ENCODE data around the gene LRIT1.

LRIT1 gene

DNA sequence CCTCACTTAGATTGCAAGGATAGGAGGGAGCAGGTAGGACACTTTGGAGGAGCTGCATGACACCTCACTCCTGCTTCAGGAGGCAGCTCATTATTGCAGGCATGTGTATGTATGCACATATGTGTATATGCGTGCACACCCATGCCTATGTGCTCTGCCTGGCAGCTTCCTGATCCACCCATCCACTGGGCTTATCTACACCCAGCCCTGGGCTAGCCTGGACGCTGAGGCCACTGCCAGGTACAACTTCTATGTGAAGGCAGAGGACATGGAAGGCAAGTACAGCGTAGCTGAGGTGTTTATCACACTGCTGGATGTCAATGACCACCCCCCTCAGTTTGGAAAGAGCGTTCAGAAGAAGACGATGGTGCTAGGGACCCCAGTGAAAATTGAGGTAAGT, 29.3 kb downstream of the LRIT1 start:
- no peak for TF ChIP-seq GATA3 (IDR thresholded peaks at IDR 0.05; ENCODE audit: low read depth, low read length)
- TF ChIP-seq GATA2 (IDR thresholded peaks at IDR 0.05; ENCODE audit: low read depth, low read length): no peak

DNA sequence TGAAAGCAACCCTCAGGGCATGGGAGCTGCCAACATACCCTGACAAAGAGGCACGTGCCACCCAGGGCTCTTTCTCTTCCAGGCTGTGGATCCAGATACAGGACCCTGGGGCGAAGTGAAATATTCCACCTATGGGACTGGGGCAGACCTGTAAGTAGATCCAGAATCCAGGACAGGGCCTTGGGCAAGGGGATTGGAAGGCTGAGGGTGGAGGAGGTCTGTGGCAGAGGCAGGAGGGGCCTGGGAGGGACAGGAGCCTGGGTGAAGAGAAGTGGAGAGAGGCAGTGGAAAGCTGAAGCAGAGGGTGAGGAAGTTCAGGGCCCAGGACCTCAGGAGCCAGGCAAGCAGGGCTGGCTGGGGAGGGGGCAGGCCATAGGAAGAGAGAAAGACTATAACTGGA, 29.8 kb downstream of the LRIT1 start:
- TF ChIP-seq GATA3 (IDR thresholded peaks at IDR 0.05; ENCODE audit: low read depth, low read length) (no peak), GATA2 (IDR thresholded peaks at IDR 0.05; ENCODE audit: low read depth, low read length) (no peak)

DNA sequence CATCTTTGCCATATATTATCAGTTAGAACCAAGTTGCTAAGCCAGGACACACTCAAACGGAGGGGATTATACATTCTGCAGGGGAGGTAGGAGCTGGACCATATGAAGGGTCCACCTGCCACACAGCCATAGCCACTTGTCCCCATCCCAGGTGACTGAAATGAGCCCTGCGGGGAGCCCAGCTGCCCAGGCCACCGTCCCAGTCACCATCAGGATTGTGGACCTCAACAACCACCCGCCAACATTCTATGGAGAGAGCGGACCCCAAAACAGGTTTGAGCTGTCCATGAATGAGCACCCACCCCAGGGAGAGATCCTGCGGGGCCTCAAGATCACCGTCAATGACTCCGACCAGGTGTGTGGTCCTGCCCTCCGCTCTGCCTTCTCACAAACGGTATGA, 33.3 kb downstream of the LRIT1 start:
- TF ChIP-seq GATA2 (IDR thresholded peaks at IDR 0.05; ENCODE audit: low read depth, low read length) (no peak), GATA3 (IDR thresholded peaks at IDR 0.05; ENCODE audit: low read depth, low read length) (no peak)

DNA sequence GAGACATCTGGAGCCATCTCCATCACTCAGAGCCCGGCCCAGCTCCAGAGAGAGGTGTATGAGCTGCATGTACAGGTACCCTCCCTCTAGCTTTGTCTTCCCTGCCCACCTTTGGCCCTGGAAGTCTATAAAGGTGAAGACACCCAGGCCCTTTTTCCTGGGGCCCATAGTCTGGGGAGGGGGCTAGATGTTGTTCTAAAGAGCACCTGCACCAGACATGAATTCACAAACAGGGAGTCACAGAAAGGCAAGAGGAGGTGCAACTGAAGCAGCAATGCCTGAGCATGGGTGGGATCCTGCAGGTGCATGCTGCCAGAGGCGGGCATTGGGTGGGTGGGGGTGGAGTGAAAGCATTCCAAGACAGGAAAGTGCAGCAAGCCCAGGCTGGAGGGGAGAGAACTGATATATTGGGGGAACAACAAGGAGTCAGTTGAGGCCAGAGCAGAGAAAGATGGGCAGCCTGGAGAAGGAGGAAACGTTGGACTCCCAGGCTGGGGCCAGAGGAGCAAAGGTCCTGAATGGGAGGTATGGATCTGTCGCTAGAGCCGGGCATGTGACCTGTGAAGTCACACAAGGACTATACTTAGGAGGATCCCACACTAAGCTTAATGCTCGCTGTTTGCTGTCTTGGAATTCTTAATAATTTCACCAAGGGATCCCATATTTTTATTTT, 35.4 kb downstream of the LRIT1 start:
- TF ChIP-seq GATA2 (IDR thresholded peaks at IDR 0.05; ENCODE audit: low read depth, low read length) (no peak), GATA3 (IDR thresholded peaks at IDR 0.05; ENCODE audit: low read depth, low read length) (no peak)

DNA sequence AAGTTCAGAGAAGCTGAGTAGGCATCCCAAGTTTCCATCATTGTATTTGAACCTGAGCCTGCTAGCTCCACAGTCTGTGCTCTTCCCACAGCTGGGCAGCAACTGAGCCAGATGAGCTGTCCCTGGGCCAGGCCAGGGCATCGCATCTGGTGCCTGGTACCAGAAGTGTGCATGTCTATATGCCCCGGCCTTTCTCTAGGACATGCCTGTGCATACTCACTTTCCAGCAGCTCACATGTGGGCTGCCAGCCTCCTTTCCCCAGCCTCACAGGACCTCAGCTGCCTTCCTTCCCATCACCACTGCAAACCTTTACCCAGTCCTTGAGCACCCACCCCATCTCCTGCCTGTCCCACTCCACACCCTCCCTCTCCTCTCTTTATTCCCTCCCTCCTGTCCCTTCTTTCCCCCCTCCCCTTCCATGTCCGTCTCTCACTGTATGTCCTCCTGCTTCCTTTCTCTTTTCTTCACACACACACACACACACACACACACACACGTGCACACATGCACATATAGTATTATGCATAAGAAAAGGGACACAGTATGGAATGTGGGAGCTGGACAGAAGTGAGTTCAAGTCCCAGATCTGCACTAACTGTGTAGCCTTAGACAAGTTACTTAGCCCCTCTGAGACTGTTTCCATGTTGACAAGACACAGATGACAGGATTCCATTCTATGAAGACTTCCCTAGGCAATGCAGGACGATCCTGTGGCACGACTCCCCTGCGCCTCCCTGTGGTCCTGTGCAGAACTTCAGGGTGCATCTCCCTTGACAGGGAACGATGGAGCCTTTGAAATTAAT, 36.1 kb downstream of the LRIT1 start:
- no peak for TF ChIP-seq GATA2 (IDR thresholded peaks at IDR 0.05; ENCODE audit: low read depth, low read length)

DNA sequence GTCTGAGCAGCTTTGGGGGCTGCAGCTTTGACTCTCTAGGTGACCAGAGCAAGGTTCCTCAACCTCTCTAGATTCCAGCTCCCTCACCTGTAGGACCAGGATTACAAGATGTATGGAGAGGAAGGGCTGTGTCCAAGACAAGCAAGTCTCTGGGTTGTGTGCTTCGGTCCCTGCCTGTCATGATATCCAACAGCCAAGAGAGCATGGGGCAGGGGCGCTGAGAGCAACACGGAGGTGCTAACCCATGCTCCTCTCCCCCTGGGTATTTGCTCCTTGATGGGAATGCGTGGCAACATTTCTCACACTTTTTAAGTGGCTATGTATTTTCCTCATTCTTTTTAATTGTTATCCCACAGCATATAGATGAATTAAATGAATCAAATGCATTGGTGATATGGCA, 36.7 kb downstream of the LRIT1 start:
- TF ChIP-seq GATA3 (IDR thresholded peaks at IDR 0.05; ENCODE audit: low read depth, low read length): no peak
- TF ChIP-seq GATA2 (IDR thresholded peaks at IDR 0.05; ENCODE audit: low read depth, low read length): no peak

DNA sequence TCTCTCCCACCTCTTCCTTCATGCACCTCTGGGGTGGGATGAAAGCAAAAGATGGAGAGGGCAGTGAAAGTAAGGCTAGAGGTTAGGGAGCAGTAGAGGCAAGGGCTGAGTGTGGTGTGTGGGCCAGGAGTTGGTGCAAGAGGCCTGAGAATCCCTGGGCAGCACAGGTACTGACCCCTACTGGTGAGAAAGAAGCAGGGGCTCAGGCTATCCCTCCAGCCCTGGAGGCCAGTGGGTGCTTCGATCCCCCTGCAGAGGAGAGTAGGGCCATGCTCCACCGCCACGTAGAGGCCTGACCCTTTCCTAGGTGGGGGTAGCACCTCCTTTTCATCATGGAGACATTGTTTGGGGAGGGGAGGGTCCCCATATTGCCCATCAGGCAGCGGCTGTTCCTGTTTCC, 37.2 kb downstream of the LRIT1 start:
- TF ChIP-seq GATA3 (IDR thresholded peaks at IDR 0.05; ENCODE audit: low read depth, low read length): no peak
- no peak for TF ChIP-seq GATA2 (IDR thresholded peaks at IDR 0.05; ENCODE audit: low read depth, low read length)

DNA sequence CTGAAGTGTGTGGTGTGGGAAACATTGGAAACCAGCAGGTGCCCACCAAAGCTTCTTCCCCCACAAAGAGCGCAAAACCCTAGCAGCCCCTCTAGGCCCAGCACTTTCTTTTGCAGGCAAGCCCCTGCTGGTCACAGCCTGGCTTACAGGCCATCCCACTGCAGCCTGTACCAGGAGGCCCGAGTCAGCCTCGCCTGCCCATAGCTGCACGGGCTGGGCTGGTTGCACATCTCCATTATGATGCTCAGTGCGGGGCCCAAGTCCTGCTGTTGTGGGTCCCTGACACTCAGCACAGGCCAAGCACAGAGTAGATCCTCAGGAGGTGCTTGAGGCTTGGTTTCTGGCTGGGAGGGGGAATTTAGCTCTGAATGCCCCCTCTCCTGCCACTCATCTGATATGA, 39.0 kb downstream of the LRIT1 start:
- TF ChIP-seq GATA2 (IDR thresholded peaks at IDR 0.05; ENCODE audit: low read depth, low read length) (no peak), GATA3 (IDR thresholded peaks at IDR 0.05; ENCODE audit: low read depth, low read length) (no peak)

DNA sequence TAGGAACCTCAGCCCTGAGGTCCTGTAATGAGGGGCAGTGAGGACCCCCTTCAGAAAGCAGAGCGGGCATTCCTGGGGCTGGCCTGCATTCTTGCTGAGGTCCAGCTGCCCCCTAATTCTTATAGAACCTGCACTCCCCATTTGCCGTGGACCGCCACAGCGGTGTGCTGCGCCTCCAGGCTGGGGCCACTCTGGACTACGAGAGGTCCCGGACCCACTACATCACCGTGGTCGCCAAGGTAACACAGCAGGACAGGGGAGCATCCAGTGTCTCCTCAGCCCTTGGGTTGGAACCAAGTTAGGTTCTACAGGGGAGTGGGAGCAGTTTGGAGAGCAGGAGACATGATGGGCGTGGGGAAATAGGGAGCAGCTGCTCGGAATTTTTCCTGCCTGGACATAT, 39.7 kb downstream of the LRIT1 start:
- TF ChIP-seq GATA2 (IDR thresholded peaks at IDR 0.05; ENCODE audit: low read depth, low read length): no peak

DNA sequence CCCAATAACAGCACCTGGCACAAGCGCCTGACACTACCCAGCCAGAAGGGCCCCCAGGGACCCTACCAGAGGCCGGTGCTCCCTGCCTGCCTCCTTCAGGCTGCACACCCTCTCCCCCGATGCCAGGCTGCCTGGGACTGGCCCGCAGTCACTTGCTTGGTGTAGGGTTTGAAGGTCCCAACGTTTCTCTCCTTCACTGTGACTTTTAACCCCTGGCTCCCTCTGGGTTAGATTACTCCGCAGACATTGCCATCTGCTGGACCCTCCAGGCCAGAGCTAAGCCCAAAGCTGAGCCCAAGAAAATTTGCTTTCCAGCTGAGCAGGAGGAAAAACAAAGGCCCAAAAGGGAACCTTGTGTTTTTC, 40.1 kb downstream of the LRIT1 start:
- no peak for TF ChIP-seq GATA2 (IDR thresholded peaks at IDR 0.05; ENCODE audit: low read depth, low read length)
- no peak for TF ChIP-seq GATA3 (IDR thresholded peaks at IDR 0.05; ENCODE audit: low read depth, low read length)

DNA sequence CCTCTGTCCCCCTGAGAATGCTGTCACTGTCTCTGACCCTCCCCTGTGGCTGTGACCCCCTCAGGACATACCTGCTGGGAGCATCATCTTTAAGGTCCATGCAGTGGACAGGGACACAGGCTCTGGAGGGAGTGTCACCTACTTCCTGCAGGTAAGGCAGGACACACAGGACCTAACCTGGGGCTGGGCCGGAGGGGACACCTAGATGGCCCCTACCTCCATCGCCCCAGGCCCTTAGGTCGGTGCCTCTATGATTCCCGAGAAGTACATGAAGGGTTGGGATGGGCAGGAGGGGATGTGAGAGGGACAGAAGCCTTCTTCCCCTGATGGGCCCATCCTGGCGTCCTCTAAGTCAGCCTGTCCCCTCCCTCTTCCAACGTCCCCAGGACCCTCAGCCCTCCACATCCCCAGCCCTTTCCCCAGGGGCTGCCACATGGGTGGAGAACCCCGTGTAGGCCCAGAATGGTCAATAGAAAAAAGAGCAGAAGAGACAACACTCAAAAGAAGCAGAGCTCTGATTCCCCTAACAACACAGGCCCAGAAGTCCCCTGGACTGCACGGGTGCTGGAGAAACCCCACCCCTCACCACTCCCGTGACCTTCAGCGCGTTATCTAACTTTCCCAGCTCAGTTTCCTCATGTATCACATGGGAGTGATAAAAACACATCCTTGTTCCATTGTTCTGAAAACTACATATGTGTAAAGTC, 40.7 kb downstream of the LRIT1 start:
- TF ChIP-seq GATA2 (IDR thresholded peaks at IDR 0.05; ENCODE audit: low read depth, low read length) (no peak), GATA3 (IDR thresholded peaks at IDR 0.05; ENCODE audit: low read depth, low read length) (no peak)

DNA sequence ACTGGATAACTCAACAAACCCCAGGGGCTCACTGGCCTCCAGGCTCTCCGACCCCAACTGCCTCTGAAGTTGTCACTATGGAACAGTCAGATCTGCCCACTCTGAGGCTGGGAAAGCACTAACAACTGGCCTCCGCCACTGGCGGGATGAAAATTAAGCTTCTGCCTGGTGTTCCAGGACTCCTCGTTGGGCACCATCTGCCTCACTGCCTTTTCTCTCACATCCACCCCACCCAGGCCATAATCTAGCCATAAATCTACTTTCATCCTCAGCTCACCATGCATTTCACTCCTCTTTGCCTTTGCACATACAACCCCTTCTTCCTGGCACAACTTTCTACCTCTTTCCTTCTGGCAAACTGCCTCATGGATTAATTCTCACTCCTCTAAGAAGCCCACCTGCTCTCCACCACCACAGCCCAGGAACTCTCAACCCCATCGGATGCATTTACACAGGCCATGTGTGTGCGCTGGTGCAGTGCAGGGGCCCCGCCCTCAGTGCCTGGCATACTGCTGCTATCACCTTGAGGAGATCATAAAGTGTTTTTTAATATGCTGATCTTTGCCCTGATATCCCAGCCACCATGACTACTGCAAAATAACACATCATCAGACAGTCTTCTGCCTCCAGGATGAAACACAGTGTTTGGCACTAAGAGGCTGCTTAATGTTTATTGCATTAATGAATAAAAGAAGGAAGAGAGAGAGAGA, 43.0 kb downstream of the LRIT1 start:
- TF ChIP-seq GATA3 (IDR thresholded peaks at IDR 0.05; ENCODE audit: low read depth, low read length): no peak
- no peak for TF ChIP-seq GATA2 (IDR thresholded peaks at IDR 0.05; ENCODE audit: low read depth, low read length)

DNA sequence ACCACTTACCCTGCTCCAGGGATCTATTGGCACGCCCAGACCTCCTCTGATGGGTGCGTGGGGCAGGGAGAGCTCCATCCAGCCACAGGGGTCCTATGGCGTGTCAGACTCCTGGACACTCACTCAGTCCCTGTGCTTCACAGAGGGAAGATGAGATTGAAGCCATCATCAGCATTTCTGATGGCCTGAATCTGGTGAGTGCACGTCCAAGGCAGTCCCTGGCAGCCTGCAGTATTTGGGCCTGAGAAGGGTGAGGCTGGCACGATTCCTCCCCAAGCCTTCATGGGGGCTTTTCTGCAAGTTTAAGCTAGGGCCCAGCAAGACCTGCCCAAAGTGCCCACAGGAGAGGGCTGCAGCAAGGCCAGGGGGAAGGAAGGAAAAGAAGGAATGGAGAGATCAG, 43.7 kb downstream of the LRIT1 start:
- no peak for TF ChIP-seq GATA2 (IDR thresholded peaks at IDR 0.05; ENCODE audit: low read depth, low read length)
- TF ChIP-seq GATA3 (IDR thresholded peaks at IDR 0.05; ENCODE audit: low read depth, low read length): no peak

DNA sequence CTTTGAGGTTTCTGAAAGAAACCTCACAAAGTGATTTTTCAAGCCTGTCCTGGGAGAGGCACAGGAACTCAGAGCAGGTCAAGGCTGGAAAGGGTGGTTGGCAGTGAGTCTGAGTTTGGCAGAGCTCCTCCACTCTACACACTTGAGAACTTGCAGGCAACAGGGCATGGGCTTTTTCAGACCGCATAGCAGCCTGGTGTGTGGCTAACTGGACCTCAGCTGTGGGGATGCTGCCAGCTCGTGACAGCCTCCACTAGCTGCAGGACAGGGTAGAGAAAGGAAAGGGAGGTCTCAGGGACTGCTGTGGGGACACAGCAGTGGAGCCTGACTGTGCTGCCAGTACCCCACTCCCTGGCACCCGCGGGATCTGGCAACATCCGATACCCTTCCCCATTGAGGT, 44.4 kb downstream of the LRIT1 start:
- TF ChIP-seq GATA3 (IDR thresholded peaks at IDR 0.05; ENCODE audit: low read depth, low read length): no peak
- no peak for TF ChIP-seq GATA2 (IDR thresholded peaks at IDR 0.05; ENCODE audit: low read depth, low read length)
